ENCODE data around the gene KDM6A. TPM values are rescaled to one million over a fixed set of nuclear protein-coding genes. Genes with fewer than 3 reads are reported as not detected.
"Not testable (repeated sequence)": the region's sequence is repeated elsewhere in the genome, so short reads cannot be mapped to it uniquely, and the experiment has no call there.

KDM6A gene
- polyA plus RNA-seq, 5 donors: 49.6 to 69.8 (median 51.1) TPM

- no peak for DNase-seq
Observed at GRCh38 chrX:44884944-44885343, 12.0 kb downstream of the KDM6A start.

GRCh38 chrX:44889824-44890223, 16.8 kb downstream of the KDM6A start:
- DNase-seq: no peak

- DNase-seq: no peak
Observed at GRCh38 chrX:44890247-44890646, 17.3 kb downstream of the KDM6A start.

- not testable (repeated sequence) for DNase-seq
Observed at GRCh38 chrX:44890687-44891086, 17.7 kb downstream of the KDM6A start.

- no peak for DNase-seq
Observed at GRCh38 chrX:44891642-44892041, 18.7 kb downstream of the KDM6A start.

- DNase-seq: no peak
Observed at GRCh38 chrX:44896876-44897186, 23.8 kb downstream of the KDM6A start.

GRCh38 chrX:44897539-44897938, 24.6 kb downstream of the KDM6A start:
- DNase-seq: no peak

- no peak for DNase-seq
Observed at GRCh38 chrX:44898411-44899221, 25.6 kb downstream of the KDM6A start.

- no peak for DNase-seq
Observed at GRCh38 chrX:44899946-44900345, 27.0 kb downstream of the KDM6A start.

GRCh38 chrX:44903107-44903506, 30.1 kb downstream of the KDM6A start:
- no peak for DNase-seq

GRCh38 chrX:44903830-44904530, 31.0 kb downstream of the KDM6A start:
- DNase-seq: no peak

GRCh38 chrX:44904542-44905115, 31.6 kb downstream of the KDM6A start:
- DNase-seq: no peak

- DNase-seq: no peak
Observed at GRCh38 chrX:44906041-44906440, 33.1 kb downstream of the KDM6A start.

- DNase-seq: no peak
Observed at GRCh38 chrX:44906542-44906941, 33.6 kb downstream of the KDM6A start.

- no peak for DNase-seq
Observed at GRCh38 chrX:44908153-44908552, 35.2 kb downstream of the KDM6A start.

- no peak for DNase-seq
Observed at GRCh38 chrX:44908827-44909226, 35.8 kb downstream of the KDM6A start.

- not testable (repeated sequence) for DNase-seq
Observed at GRCh38 chrX:44910508-44910907, 37.5 kb downstream of the KDM6A start.

- DNase-seq: not testable (repeated sequence)
Observed at GRCh38 chrX:44911074-44911600, 38.1 kb downstream of the KDM6A start.

- no peak for DNase-seq
Observed at GRCh38 chrX:44913656-44914531, 40.9 kb downstream of the KDM6A start.

- no peak for DNase-seq
Observed at GRCh38 chrX:44914532-44915198, 41.7 kb downstream of the KDM6A start.

- DNase-seq: no peak
Observed at GRCh38 chrX:44915361-44915868, 42.4 kb downstream of the KDM6A start.
